Erythroblast (primary cell): ENCODE data around the gene DLX6.

Source experiments
- GATA1 ChIP-seq: IDR thresholded peaks from 2 replicates; pipeline ENCODE4 v1.6.1; 2011; ENCODE audit warnings: low read depth, mild to moderate bottlenecking, control low read depth, low read length, moderate library complexity
- POLR2A ChIP-seq: IDR thresholded peaks from 2 replicates; pipeline ENCODE4 v1.6.1; 2011; ENCODE audit warnings: mild to moderate bottlenecking, low read length

- no peak for TF ChIP-seq POLR2A
- TF ChIP-seq GATA1: no peak
Measured at GRCh38 chr7:97012365-97013133, 7.2 kb downstream of the DLX6 start.
